H1 (cell line): ENCODE data around the gene INHBB. TPM values are rescaled to one million over a fixed set of nuclear protein-coding genes. Genes with fewer than 3 reads are reported as not detected.

Experiments used
- PHF8 ChIP-seq: fragments of 200-600 bp; sonication (generic); conservative IDR thresholded peaks from 2 replicates; pipeline ENCODE4 v1.7.1; 2012; ENCODE audit warnings: low read depth, mild to moderate bottlenecking, inconsistent platforms, low read length, moderate library complexity
- SIN3A ChIP-seq, 2 experiments: IDR thresholded peaks in 1 of 2; conservative IDR thresholded peaks in 1 of 2; 2 replicates each; pipeline ENCODE4 v1.6.1; 2011 to 2012; ENCODE audit warnings: low read length in 2 of 2, improper control_type of control experiment in 1 of 2, low read depth in 1 of 2, mild to moderate bottlenecking in 1 of 2
- polyA plus RNA-seq, 7 experiments: library from polyadenylated mRNA; depleted of rRNA in 3 of 7; stranded (reverse) in 5 of 7; unstranded in 2 of 7; fragments of >200 nt in 5 of 7; fragments of 200-250 nt in 2 of 7; gene quantifications; 1 replicate in 5 of 7; 2 replicates in 1 of 7; 4 replicates in 1 of 7; pipeline versions ENCODE4 v1.2.1 to v1.2.3, GENCODE V29; 2011 to 2013; ENCODE audit warnings: missing spikeins in 2 of 7, mixed read lengths in 2 of 7
- total RNA-seq: library from RNA; stranded (reverse); fragmentation: NEBNext Ultra II Directional; extraction: Animal tissue kit (Norgen Biotek cat#: 25700); gene quantifications from 2 replicates; pipeline ENCODE4 v1.2.1, GENCODE V29; 2021

Gene INHBB
- total and polyA plus RNA-seq, 2 of the 8 experiments (the other 6 are each of a cell fraction or from before 2014, with no cell fraction given) = 0.30 to 0.32 TPM

DNA sequence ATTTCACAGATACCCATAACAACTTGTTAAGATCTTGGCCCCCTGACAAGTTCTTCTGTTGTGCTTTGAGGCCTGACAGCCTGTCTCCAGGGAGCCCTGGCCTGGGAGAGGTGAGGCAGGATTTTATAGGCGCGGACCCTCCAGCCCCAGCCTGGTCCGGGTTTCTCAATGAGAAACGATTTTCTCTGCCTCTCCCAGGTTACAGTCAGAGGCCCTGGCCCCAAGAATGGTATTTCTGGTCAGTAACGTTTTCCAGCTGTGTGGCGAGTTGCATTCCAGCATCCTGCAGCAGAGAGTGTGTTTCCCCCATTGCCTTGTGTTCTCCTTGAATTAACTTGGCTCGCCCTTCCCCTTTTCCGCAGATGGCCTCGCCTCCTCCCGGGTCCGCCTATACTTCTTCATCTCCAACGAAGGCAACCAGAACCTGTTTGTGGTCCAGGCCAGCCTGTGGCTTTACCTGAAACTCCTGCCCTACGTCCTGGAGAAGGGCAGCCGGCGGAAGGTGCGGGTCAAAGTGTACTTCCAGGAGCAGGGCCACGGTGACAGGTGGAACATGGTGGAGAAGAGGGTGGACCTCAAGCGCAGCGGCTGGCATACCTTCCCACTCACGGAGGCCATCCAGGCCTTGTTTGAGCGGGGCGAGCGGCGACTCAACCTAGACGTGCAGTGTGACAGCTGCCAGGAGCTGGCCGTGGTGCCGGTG, 3.0 kb downstream of the INHBB start (continued):
- TF ChIP-seq SIN3A (conservative IDR thresholded peaks at IDR 0.05 in 1 of 2, IDR thresholded peaks at IDR 0.05 in 1 of 2; ENCODE audit: low read depth in 1 of 2, low read length in 2 of 2) (peak; percentile 88 to 89; a peak in 3 of 4 replicates), PHF8 (no peak)
